NCI-H146 treated with DMSO at 0.1 percent for 48 hours (cell line): Measurements from ENCODE around the gene ZBTB21.

Source experiments
- DNase-seq: peaks from one replicate; lab custom pipeline; 2025; ENCODE audit not compliant: unreplicated experiment; lab: John Stamatoyannopoulos, UW

ZBTB21 gene

GRCh38 chr21:42021371-42022090 lies 11.4 kb upstream of the ZBTB21 start:
- peak; percentile 54 for DNase-seq

- no peak for DNase-seq
Observed at GRCh38 chr21:42019706-42020105, 9.5 kb upstream of the ZBTB21 start.

GRCh38 chr21:42019101-42019605 lies 9.0 kb upstream of the ZBTB21 start:
- no peak for DNase-seq

- DNase-seq, result no peak
Observed at GRCh38 chr21:42017022-42017421, 6.9 kb upstream of the ZBTB21 start.

GRCh38 chr21:42016364-42016985 lies 6.3 kb upstream of the ZBTB21 start:
- no peak for DNase-seq

- no peak for DNase-seq
Observed at GRCh38 chr21:42013931-42014330, 3.8 kb upstream of the ZBTB21 start.

- DNase-seq, result peak; percentile 77
Observed at GRCh38 chr21:42013376-42013775, 3.2 kb upstream of the ZBTB21 start.

- DNase-seq, result no peak
Observed at GRCh38 chr21:42012763-42013329, 2.7 kb upstream of the ZBTB21 start.

- DNase-seq, result no peak
Observed at GRCh38 chr21:42012344-42012743, 2.2 kb upstream of the ZBTB21 start.

GRCh38 chr21:42010507-42011495 lies 641 bp upstream of the ZBTB21 start:
- no peak for DNase-seq

- no peak for DNase-seq
Observed at GRCh38 chr21:42009018-42009830, 936 bp downstream of the ZBTB21 start.

GRCh38 chr21:42007356-42007940 lies 2.7 kb downstream of the ZBTB21 start:
- no peak for DNase-seq

GRCh38 chr21:42006765-42007164 lies 3.4 kb downstream of the ZBTB21 start:
- no peak for DNase-seq

GRCh38 chr21:42004406-42005199 lies 5.6 kb downstream of the ZBTB21 start:
- DNase-seq, result no peak

- DNase-seq, result no peak
Observed at GRCh38 chr21:42003051-42003461, 7.1 kb downstream of the ZBTB21 start.

GRCh38 chr21:42002421-42002958 lies 7.7 kb downstream of the ZBTB21 start:
- DNase-seq, result no peak

- DNase-seq, result no peak
Observed at GRCh38 chr21:42001781-42002180, 8.4 kb downstream of the ZBTB21 start.

GRCh38 chr21:42000908-42001307 lies 9.3 kb downstream of the ZBTB21 start:
- DNase-seq, result no peak

GRCh38 chr21:41997657-41998056 lies 12.5 kb downstream of the ZBTB21 start:
- no peak for DNase-seq
